IPS-20b (cell line): Measurements from ENCODE around the gene BIRC2.
A peak's percentile ranks its signal among the peaks of the same experiment; 100 is the strongest.
"Not testable (repeated sequence)": the region's sequence is repeated elsewhere in the genome, so short reads cannot be mapped to it uniquely, and the experiment has no call there.

Experiments
- H3K27ac ChIP-seq: one replicate; pipeline ENCODE4 v1.5.1; 2013; ENCODE audit warnings: low read length
- H3K27me3 ChIP-seq: 2 replicates; pipeline ENCODE4 v1.6.1; 2013; ENCODE audit warnings: mild to moderate bottlenecking, low read length, inconsistent platforms; ENCODE audit not compliant: insufficient read depth
- H3K36me3 ChIP-seq: 2 replicates; pipeline ENCODE4 v1.6.1; 2013; ENCODE audit warnings: low read depth, mild to moderate bottlenecking, inconsistent platforms, low read length, moderate library complexity; ENCODE audit not compliant: insufficient read depth
- H3K4me1 ChIP-seq: 2 replicates; pipeline ENCODE4 v1.6.1; 2013; ENCODE audit warnings: mild to moderate bottlenecking, control low read depth, inconsistent platforms, low read length, moderate library complexity; ENCODE audit not compliant: insufficient read depth
- H3K4me3 ChIP-seq: 2 replicates; pipeline ENCODE4 v1.5.1; 2013; ENCODE audit warnings: mild to moderate bottlenecking, low read length, inconsistent platforms
- H3K9ac ChIP-seq: 2 replicates; pipeline ENCODE4 v1.6.1; 2013; ENCODE audit warnings: low read depth, mild to moderate bottlenecking, inconsistent platforms, low read length, moderate library complexity
- H3K9me3 ChIP-seq: 2 replicates; pipeline ENCODE4 v1.6.1; 2013; ENCODE audit warnings: mild to moderate bottlenecking, low read depth, low read length, inconsistent platforms; ENCODE audit not compliant: insufficient read depth

The BIRC2 gene

GRCh38 chr11:102357116-102357515, 10.1 kb downstream of the BIRC2 start:
- Histone ChIP-seq H3K4me3 (no peak overlapping the region), H3K9ac (no peak overlapping the region), H3K27ac (no peak overlapping the region), H3K9me3 (no peaks in the 10 kb centered on the region), H3K27me3 (no peaks in the 10 kb centered on the region), H3K36me3 (peaks cover 17% of the 10 kb centered on the region; the same call in 1 of the 2 replicates), H3K4me1 (no peaks in the 10 kb centered on the region)

- Histone ChIP-seq H3K9ac (no peak overlapping the region), H3K4me1 (no peaks in the 10 kb centered on the region), H3K27ac (no peak overlapping the region), H3K9me3 (no peaks in the 10 kb centered on the region), H3K27me3 (no peaks in the 10 kb centered on the region), H3K4me3 (no peak overlapping the region), H3K36me3 (peaks cover 36% of the 10 kb centered on the region)
These were observed 12.4 kb downstream of the BIRC2 start for GRCh38 chr11:102359372-102359771.

GRCh38 chr11:102360681-102361080, 13.7 kb downstream of the BIRC2 start:
- Histone ChIP-seq H3K9ac (no peak overlapping the region), H3K27ac (no peak overlapping the region), H3K4me3 (no peak overlapping the region), H3K27me3 (no peaks in the 10 kb centered on the region), H3K9me3 (no peaks in the 10 kb centered on the region), H3K36me3 (peaks cover 45% of the 10 kb centered on the region), H3K4me1 (no peaks in the 10 kb centered on the region)

- Histone ChIP-seq H3K4me1 (no peaks in the 10 kb centered on the region), H3K27ac (no peak overlapping the region), H3K4me3 (no peak overlapping the region), H3K9me3 (no peaks in the 10 kb centered on the region), H3K9ac (no peak overlapping the region), H3K27me3 (no peaks in the 10 kb centered on the region), H3K36me3 (peaks cover 50% of the 10 kb centered on the region)
These were observed 14.3 kb downstream of the BIRC2 start for GRCh38 chr11:102361086-102362031.

DNA sequence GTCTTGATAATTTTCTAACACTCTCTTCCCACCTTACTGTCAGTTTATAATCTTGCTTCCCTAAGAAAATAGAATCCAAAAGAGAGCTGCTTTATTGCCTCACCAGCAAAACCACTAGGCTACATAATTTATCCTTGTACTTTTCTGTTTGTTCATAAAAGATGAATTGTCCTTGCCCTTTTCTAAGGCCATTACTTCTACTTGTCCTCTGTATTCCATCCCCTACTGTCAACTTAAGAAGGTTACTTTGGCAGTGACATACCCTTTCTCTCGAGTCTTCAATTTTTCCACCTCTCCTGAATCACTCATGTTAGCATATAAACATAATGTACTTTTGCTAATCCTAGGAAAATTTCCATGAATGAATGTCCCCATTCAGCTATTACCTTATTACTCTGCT, 18.0 kb downstream of the BIRC2 start:
- Histone ChIP-seq H3K27ac (no peak overlapping the region), H3K9me3 (no peaks in the 10 kb centered on the region), H3K27me3 (no peaks in the 10 kb centered on the region), H3K36me3 (peaks cover 67% of the 10 kb centered on the region), H3K4me1 (no peaks in the 10 kb centered on the region), H3K9ac (no peak overlapping the region), H3K4me3 (no peak overlapping the region)

GRCh38 chr11:102367364-102367763, 20.4 kb downstream of the BIRC2 start:
- H3K4me1 ChIP-seq = no peaks in the 10 kb centered on the region
- H3K27me3 ChIP-seq = no peaks in the 10 kb centered on the region
- no peak overlapping the region for H3K9ac ChIP-seq
- no peaks in the 10 kb centered on the region for H3K9me3 ChIP-seq
- no peak overlapping the region for H3K27ac ChIP-seq
- no peak overlapping the region for H3K4me3 ChIP-seq
- H3K36me3 ChIP-seq = peaks cover 61% of the 10 kb centered on the region

GRCh38 chr11:102368472-102368871, 21.5 kb downstream of the BIRC2 start:
- Histone ChIP-seq H3K27ac (no peak overlapping the region), H3K4me3 (no peak overlapping the region), H3K4me1 (no peaks in the 10 kb centered on the region), H3K9ac (no peak overlapping the region), H3K9me3 (no peaks in the 10 kb centered on the region), H3K27me3 (no peaks in the 10 kb centered on the region), H3K36me3 (peaks cover 50% of the 10 kb centered on the region)

- not testable (repeated sequence) for H3K9me3 ChIP-seq, H3K27me3 ChIP-seq, H3K4me1 ChIP-seq
- H3K9ac ChIP-seq = peak overlapping the region; percentile 74
- H3K36me3 ChIP-seq = peaks cover 31% of the 10 kb centered on the region; the same call in 1 of the 2 replicates
- H3K4me3 ChIP-seq = peak overlapping the region; percentile 57
- peak overlapping the region; percentile 89 for H3K27ac ChIP-seq
These were observed 27.8 kb downstream of the BIRC2 start for GRCh38 chr11:102374633-102375424.

DNA sequence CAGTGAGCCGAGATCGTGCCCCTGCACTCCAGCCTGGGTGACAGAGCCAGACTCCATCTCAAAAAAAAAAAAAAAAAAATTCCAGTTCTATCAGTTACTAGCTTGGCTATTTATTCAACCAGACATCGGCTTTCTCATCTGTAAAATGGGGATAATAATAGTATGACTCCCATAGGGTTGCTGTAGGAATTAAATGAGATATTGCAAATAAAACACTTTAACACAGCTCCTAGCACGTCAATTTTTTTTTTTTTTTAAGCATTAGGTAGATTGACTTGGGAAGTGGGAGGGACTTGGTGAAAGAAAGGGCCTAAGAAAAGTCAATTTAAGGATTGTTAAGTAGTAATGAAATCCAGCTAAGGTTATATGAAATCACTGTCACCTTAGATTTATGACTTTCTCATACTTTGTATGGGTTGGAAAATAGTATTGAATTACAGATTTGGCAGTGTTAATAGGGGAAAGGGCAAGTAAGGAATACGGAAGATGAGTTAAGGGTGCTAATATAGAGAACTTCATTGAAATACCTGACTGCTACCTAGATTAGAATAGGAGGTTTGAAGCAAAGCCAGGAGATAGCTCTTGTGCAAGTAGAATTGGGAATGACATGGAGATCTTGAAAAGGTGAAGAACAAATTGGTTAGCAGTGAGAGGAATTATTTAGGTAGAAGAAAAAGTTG, 28.8 kb downstream of the BIRC2 start:
- H3K9me3 ChIP-seq = no peaks in the 10 kb centered on the region
- H3K27ac ChIP-seq = no peak overlapping the region
- H3K9ac ChIP-seq = no peak overlapping the region
- no peaks in the 10 kb centered on the region for H3K27me3 ChIP-seq
- H3K36me3 ChIP-seq = peaks cover 38% of the 10 kb centered on the region
- H3K4me3 ChIP-seq = no peak overlapping the region
- H3K4me1 ChIP-seq = peaks cover 5% of the 10 kb centered on the region; the same call in 1 of the 2 replicates

DNA sequence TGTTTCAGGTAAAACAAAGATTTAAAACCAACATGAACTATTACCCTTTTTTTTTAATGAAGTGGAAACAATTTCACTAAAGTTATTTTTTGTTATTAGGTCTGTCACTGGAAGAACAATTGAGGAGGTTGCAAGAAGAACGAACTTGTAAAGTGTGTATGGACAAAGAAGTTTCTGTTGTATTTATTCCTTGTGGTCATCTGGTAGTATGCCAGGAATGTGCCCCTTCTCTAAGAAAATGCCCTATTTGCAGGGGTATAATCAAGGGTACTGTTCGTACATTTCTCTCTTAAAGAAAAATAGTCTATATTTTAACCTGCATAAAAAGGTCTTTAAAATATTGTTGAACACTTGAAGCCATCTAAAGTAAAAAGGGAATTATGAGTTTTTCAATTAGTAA, 30.9 kb downstream of the BIRC2 start:
- H3K36me3 ChIP-seq = peaks cover 40% of the 10 kb centered on the region

DNA sequence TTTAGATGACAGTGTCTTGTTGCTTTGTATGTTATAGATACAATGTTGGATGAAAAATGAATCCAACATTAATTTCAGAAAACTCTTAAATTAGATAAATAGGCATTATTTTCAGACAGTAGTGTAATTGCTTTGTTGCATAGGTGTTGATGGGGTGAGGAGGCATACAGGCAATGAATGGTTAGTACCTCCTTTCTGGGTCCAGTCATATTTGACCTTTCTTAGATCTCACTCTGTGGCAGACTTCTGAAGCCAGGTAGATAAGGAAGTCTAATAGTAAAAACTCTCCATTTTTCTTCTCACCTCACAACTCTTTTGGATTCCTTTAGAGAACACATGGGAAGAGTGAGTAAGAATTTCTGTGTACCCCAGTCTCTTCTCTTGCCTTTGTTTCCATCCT, 31.8 kb downstream of the BIRC2 start:
- Histone ChIP-seq H3K9ac (no peak overlapping the region), H3K4me3 (no peak overlapping the region), H3K27ac (no peak overlapping the region), H3K36me3 (peaks cover 40% of the 10 kb centered on the region), H3K4me1 (peaks cover 11% of the 10 kb centered on the region; the same call in 1 of the 2 replicates), H3K27me3 (no peaks in the 10 kb centered on the region), H3K9me3 (no peaks in the 10 kb centered on the region)

More for the DNA sequence above, 30.9 kb downstream of the BIRC2 start:
- H3K4me3 ChIP-seq = no peak overlapping the region
- no peak overlapping the region for H3K9ac ChIP-seq
- no peaks in the 10 kb centered on the region for H3K9me3 ChIP-seq
- H3K27me3 ChIP-seq = no peaks in the 10 kb centered on the region
- no peak overlapping the region for H3K27ac ChIP-seq
- peaks cover 5% of the 10 kb centered on the region; the same call in 1 of the 2 replicates for H3K4me1 ChIP-seq
